BE2C (cell line): ENCODE measurements around the gene DAB2IP.

ENCODE experiments used
- DNase-seq: peaks from one replicate; pipeline ENCODE4 v3.0.0-alpha.2; 2020
- H3K27me3 ChIP-seq: fragments of 250-450 bp; sonication (Bioruptor Pico); 2 replicates; pipeline ENCODE4 v1.5.1; 2020; ENCODE audit warnings: mild to moderate bottlenecking
- H3K36me3 ChIP-seq: fragments of 250-450 bp; sonication (Bioruptor Pico); 2 replicates; pipeline ENCODE4 v1.5.1; 2020; ENCODE audit warnings: mild to moderate bottlenecking
- H3K4me1 ChIP-seq: fragments of 250-450 bp; sonication (Bioruptor Pico); 2 replicates; pipeline ENCODE4 v1.5.1; 2020
- H3K4me3 ChIP-seq: 2 replicates; pipeline ENCODE4 v1.5.1; 2011; ENCODE audit warnings: low read depth, low read length
- H3K9me3 ChIP-seq: fragments of 250-450 bp; sonication (Bioruptor Pico); 2 replicates; pipeline ENCODE4 v1.5.1; 2020
- TF ChIP-seq, protein P1 (sequence below): IDR thresholded peaks from 2 replicates; pipeline ENCODE4 v1.5.1; 2012; ENCODE audit warnings: mild to moderate bottlenecking, low read depth, low read length

Gene DAB2IP

DNA sequence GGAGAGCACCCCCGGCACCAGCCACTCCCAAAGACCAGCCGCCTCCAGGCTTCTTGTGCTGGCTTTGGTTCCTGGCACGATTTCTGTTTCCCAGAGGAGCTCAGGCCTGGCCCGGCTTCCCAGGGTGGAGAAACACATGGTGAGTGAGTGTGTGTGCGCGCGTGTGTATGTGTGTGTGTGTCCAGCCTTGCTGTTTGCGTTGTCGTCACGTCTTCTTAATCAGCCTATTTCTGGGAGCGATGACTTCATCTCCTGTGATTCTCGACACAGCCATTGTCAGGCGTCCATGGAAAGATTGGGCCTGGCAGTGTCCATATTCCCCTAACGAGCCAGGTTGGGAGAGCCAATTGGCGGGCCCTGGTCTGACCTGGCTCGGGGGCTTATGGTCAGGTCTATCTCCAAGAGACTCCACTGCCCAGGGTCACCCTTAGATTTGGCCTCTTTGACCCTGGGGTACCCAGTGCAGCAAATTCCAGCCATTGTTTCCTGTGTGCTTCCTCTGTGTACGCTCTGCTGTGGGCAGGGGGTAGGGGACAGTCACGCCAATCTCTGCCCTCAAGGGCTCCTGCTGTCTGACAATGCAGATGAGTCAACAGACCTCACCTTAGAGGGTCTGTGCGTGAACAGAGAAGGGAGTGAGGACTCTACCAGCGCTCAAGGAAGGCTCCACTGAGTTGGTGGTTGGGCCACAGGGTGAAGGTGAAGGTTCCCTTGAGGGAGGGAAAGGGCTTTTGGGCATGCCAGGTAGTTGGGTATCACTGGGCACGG is 73.8 kb downstream of the DAB2IP start:
- Histone ChIP-seq H3K4me1 (peaks cover 18% of the 10 kb centered on the region), H3K9me3 (no peaks in the 10 kb centered on the region), H3K27me3 (no peaks in the 10 kb centered on the region), H3K36me3 (no peaks in the 10 kb centered on the region), H3K4me3 (no peak overlapping the region)
- DNase-seq = peak; percentile 74
- TF ChIP-seq, protein P1, sequence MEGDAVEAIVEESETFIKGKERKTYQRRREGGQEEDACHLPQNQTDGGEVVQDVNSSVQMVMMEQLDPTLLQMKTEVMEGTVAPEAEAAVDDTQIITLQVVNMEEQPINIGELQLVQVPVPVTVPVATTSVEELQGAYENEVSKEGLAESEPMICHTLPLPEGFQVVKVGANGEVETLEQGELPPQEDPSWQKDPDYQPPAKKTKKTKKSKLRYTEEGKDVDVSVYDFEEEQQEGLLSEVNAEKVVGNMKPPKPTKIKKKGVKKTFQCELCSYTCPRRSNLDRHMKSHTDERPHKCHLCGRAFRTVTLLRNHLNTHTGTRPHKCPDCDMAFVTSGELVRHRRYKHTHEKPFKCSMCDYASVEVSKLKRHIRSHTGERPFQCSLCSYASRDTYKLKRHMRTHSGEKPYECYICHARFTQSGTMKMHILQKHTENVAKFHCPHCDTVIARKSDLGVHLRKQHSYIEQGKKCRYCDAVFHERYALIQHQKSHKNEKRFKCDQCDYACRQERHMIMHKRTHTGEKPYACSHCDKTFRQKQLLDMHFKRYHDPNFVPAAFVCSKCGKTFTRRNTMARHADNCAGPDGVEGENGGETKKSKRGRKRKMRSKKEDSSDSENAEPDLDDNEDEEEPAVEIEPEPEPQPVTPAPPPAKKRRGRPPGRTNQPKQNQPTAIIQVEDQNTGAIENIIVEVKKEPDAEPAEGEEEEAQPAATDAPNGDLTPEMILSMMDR = no peak

DNA sequence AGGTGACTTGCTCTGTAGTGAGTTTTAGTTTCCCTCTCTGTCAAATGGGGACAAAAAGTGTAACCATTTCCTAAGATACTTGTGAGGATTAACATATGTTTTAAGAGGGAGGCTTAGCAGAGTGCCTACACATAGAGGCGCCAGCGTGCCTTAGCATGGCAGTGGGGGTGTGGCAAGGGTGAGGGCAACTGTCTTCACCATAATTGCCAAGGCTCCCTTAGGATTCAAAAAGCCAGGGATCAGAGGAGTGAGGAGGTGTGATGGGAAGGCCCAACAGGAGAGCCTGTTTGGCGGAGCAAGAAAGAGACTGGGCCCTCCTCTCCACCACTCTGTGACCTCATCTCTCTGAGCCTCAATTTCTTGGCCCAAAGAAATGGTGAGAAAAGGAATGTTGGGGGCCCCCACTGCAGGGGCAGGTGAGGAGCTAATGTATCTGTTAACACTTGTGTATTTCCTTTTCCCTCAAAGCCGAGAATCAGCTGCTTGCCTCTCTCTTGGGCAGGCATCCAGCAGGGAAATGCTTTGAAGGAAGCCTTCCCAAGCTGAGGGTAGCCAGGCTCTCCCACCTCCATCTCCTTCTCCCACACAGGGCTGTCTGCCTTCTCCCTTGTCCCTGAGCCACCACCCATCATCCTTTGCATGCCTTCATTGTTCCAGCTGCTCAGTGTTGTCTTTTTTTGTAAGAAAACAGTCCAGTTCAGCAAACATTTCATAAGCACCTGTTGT is 76.0 kb downstream of the DAB2IP start:
- Histone ChIP-seq H3K36me3 (no peaks in the 10 kb centered on the region), H3K9me3 (no peaks in the 10 kb centered on the region), H3K4me1 (peaks cover 16% of the 10 kb centered on the region), H3K4me3 (no peak overlapping the region), H3K27me3 (no peaks in the 10 kb centered on the region)
- TF ChIP-seq, protein P1 = no peak
- DNase-seq = no peak

DNA sequence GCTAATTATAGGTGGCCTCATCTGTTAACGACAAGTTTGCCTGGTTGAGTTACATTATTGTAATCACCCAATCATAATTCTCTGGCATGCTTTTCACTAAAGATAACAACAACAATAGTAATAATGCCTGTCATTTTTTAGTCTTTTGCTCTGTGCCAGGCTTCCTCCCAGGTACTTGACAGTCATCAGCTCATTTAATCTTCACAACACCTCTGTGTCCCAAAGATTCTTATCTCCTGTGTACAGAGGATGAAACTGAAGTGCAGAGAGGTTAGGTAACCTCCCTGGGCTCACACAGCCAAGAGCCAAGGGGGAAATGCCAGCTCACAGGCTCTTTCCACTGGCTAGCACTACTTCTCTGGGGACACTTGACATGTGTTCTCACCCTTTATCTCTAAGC is 77.5 kb downstream of the DAB2IP start:
- DNase-seq = no peak
- peaks cover 14% of the 10 kb centered on the region for H3K4me1 ChIP-seq
- no peaks in the 10 kb centered on the region for H3K36me3 ChIP-seq
- H3K9me3 ChIP-seq = no peaks in the 10 kb centered on the region
- H3K27me3 ChIP-seq = no peaks in the 10 kb centered on the region
- no peak overlapping the region for H3K4me3 ChIP-seq
- TF ChIP-seq, protein P1 = no peak

DNA sequence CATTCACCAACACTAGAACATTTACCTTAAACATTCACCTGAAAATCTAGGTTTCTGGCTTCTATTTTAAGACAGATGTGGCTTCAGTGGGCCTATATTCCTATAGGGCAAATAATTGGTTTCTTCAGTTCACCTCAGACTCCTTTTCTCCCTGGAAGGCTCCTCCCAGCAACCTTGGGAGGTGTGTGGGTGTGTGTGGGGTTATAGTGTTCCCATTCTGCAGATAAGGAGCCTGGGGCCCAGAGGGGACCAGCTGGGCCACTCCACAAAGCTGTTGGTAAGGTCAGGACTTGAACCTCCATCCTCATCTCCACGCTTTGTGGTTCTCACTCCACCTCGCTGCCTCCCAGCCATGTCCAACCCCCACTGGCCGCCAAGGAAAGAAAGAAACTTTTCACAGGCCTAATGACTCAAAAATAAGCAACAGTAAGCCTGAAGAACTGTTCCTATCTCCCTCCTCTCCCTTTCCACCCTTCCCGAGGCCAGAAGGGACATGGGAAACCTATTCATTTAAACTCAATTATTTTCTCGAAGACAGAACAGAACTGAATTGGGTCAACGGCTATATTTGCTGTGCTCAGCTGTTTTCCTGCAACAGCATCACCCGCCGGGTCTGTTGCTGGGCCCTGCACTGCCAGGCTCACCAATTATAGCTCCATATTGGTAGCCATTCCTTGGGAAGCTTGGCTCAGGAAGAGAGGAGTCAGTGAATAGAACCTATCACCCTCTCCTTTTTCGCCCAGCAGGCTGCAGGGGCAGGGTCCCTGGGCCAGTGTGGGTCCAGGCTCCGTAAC is 78.5 kb downstream of the DAB2IP start:
- H3K27me3 ChIP-seq = no peaks in the 10 kb centered on the region
- H3K36me3 ChIP-seq = no peaks in the 10 kb centered on the region
- no peaks in the 10 kb centered on the region for H3K9me3 ChIP-seq
- TF ChIP-seq, protein P1 = no peak
- H3K4me1 ChIP-seq = peaks cover 12% of the 10 kb centered on the region
- H3K4me3 ChIP-seq = no peak overlapping the region
- no peak for DNase-seq

DNA sequence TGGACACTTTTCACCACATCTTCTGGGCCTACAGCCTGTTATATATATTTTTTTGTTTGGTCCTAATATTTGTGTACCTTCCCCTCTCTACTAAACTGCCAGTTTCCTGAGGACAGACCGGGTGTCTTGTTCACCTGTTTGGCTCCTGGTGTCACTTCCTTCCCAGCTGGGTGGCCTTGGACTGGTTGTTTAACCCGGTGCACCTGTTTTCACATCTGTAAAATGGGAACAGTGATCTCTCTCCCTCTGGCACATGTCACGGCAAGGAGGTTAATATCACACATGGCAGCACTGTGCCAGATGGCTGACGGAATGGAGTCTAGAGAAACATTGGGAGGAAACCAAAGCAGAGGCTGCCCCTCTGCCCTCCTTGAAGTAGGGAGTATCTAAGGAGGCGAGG is 79.7 kb downstream of the DAB2IP start:
- no peaks in the 10 kb centered on the region for H3K36me3 ChIP-seq
- H3K9me3 ChIP-seq = no peaks in the 10 kb centered on the region
- no peaks in the 10 kb centered on the region for H3K27me3 ChIP-seq
- peaks cover 6% of the 10 kb centered on the region; the same call in 1 of the 2 replicates for H3K4me1 ChIP-seq
- DNase-seq = no peak
- TF ChIP-seq, protein P1 = no peak
- no peak overlapping the region for H3K4me3 ChIP-seq
